Immature natural killer cell (primary cell): ENCODE data around the gene CALCOCO2. TPM values are rescaled to one million over a fixed set of nuclear protein-coding genes. Genes with fewer than 3 reads are reported as not detected.
"Not testable (repeated sequence)": the region's sequence is repeated elsewhere in the genome, so short reads cannot be mapped to it uniquely, and the experiment has no call there.

Experiments used
- DNase-seq, 3 donors: peaks; one replicate each; pipeline ENCODE4 v3.0.0; 2022; ENCODE audit warnings: mixed read lengths in 1 of 3
- H3K27ac Mint-ChIP-seq, 6 donors: one replicate each; pipeline ENCODE4 v1.8.0; 2020; ENCODE audit warnings: mixed read lengths in 6 of 6, mild to moderate bottlenecking in 5 of 6, inconsistent platforms in 4 of 6, moderate library complexity in 3 of 6
- H3K27me3 Mint-ChIP-seq, 3 donors: one replicate each; pipeline ENCODE4 v1.8.0; 2020 to 2021; ENCODE audit warnings: low read depth in 3 of 3, mild to moderate bottlenecking in 3 of 3, mixed read lengths in 3 of 3, moderate library complexity in 3 of 3, inconsistent platforms in 1 of 3
- H3K36me3 Mint-ChIP-seq, 3 donors: one replicate each; pipeline ENCODE4 v1.8.0; 2020; ENCODE audit warnings: mixed read lengths in 3 of 3, inconsistent platforms in 2 of 3, mild to moderate bottlenecking in 2 of 3
- H3K4me1 Mint-ChIP-seq, 2 donors: one replicate each; pipeline ENCODE4 v1.8.0; 2020; ENCODE audit warnings: inconsistent platforms in 2 of 2, mild to moderate bottlenecking in 2 of 2, mixed read lengths in 2 of 2, moderate library complexity in 1 of 2
- H3K4me3 Mint-ChIP-seq, 5 donors: one replicate each; pipeline ENCODE4 v1.8.0; 2020; ENCODE audit warnings: mild to moderate bottlenecking in 5 of 5, mixed read lengths in 5 of 5, inconsistent platforms in 3 of 5, moderate library complexity in 3 of 5
- H3K9me3 Mint-ChIP-seq, 6 donors: one replicate each; pipeline ENCODE4 v1.8.0; 2020; ENCODE audit warnings: mild to moderate bottlenecking in 6 of 6, mixed read lengths in 6 of 6, inconsistent platforms in 4 of 6, moderate library complexity in 3 of 6
- polyA plus RNA-seq, 3 donors: library from polyadenylated mRNA; unstranded; fragments of 300-500 nt; fragmentation: Illumina TruSeq; gene quantifications; one replicate each; pipeline ENCODE4 v1.2.3, GENCODE V29; 2021

Gene CALCOCO2
- polyA plus RNA-seq, 3 donors from 2014 or later = 164 to 267 (median 199) TPM

DNA sequence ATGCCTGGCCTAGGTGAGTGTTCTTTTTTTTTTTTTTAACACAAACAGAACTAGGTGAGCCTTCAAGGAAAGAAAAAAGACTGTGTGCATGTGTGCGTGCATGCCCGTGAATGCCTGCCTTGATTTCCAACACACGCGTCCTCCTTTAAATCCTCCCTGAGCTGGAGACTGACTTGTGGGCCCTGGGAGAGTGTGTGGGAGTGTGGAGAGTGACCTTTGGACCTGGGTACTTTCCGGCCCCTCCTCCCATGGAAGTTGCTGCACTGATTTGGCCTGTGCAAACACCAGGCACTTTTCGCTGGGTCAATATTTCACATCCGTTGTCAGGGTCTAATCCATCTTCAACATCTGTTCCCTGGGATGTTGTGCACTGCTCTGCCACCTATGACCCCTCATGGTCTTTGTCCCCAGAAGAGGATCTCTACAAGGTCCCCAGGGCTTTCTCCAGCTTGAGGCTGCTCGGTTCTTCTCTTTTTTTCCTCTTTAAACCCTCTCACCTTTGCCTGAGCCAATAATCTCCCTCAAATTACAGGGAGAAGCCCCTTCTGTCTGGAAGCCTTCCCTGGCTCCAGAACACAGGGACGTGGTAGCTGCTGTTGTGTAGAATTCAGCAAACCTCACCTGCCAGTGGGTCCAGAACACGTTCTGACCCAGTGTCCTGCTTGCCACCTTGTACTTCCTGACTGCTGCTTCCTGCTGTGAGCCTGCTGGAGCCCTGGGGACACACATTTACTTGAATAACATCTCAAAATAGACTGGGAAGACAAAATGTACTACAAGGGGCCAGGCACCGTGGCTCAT, 40.9 kb downstream of the CALCOCO2 start:
- Mint-ChIP-seq H3K27ac (no peak overlapping the region), H3K36me3 (no peaks in the 10 kb centered on the region), H3K4me1 (peaks cover 0 to 3% of the 10 kb centered on the region in 2 donors), H3K9me3 (no peaks in the 10 kb centered on the region), H3K4me3 (no peak overlapping the region), H3K27me3 (no peaks in the 10 kb centered on the region)
- no peak for DNase-seq

DNA sequence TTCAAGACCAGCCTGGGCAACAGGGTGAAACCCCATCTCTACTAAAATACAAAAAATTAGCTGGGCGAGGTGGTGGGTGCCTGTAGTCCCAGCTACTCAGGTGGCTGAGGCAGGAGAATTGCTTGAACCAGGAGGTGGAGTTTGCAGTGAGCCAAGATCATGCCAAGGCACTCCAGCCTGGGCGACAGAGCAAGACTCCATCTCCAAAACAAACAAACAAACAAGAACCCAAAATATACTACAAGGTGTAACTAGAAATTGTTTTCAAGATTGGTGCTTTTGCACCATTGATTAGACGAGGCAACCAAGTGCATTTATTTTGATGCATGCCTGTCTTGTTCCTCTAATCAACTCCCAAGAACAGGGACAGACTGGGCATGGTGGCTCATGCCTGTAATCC, 41.6 kb downstream of the CALCOCO2 start:
- H3K36me3 Mint-ChIP-seq, H3K27me3 Mint-ChIP-seq, DNase-seq, H3K27ac Mint-ChIP-seq, H3K4me1 Mint-ChIP-seq, H3K4me3 Mint-ChIP-seq, H3K9me3 Mint-ChIP-seq: not testable (repeated sequence)

DNA sequence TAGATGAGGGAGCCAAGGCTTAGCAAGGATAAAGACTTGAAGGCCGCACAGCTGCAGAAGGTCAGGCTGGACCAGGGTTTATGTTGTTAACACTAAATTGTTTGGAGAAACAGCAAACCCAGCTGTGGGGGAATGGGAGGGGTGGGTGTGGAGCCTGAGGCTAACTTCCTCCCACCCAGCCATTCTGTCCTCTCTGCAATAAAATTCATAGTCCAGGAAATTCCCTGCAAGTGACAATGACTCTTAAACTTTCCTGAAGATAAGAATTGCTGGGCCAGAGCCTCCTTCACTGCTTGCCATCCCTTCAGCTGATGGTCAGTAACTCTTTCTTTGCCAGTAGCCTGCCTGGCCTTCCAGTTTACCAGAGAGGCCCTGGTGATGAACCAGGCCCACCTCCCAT, 42.4 kb downstream of the CALCOCO2 start:
- Mint-ChIP-seq H3K27ac (no peak overlapping the region), H3K4me1 (peaks cover 0 to 3% of the 10 kb centered on the region in 2 donors), H3K36me3 (no peaks in the 10 kb centered on the region), H3K27me3 (no peaks in the 10 kb centered on the region), H3K9me3 (no peaks in the 10 kb centered on the region), H3K4me3 (no peak overlapping the region)
- DNase-seq = no peak

DNA sequence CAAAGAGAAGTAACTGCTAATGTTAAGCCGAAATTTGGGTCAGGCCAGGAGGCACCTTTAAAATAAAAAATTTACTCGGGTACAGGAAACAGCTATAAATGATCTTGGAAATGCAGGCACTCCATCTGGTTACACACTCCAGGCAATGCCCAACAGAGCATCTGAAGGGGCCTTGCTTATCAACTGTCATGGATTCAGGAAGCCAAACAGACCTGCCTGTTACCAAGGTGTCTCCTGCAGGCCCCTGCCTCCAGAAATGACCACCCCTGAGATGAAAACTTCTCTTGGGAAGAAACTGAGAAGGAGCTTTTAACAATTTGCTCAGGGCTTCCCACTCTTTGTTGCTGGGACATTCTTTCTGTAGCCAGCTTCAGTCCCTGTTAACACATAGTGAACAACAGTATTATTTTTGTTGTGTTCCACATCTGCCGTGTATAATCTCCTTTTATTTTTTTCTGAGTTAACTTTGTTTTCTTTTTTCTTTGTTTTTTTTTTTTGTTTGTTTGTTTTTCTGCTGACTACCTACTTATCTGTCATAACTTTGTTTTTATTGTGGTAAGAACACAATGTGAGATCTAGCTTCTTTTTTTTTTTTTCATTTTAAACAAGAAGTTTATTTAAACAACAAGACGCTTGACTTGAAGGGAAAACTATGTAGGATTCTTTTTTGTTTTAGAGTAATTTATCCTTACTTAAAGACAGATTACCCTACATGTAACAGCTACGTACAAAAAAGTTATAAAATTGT, 43.0 kb downstream of the CALCOCO2 start:
- H3K4me3 Mint-ChIP-seq = no peak overlapping the region
- H3K4me1 Mint-ChIP-seq = peaks cover 0 to 3% of the 10 kb centered on the region in 2 donors
- no peak for DNase-seq
- no peaks in the 10 kb centered on the region for H3K9me3 Mint-ChIP-seq
- no peaks in the 10 kb centered on the region for H3K27me3 Mint-ChIP-seq
- peak overlapping the region in 1 of 6 donors; percentile 10 for H3K27ac Mint-ChIP-seq
- H3K36me3 Mint-ChIP-seq = no peaks in the 10 kb centered on the region

DNA sequence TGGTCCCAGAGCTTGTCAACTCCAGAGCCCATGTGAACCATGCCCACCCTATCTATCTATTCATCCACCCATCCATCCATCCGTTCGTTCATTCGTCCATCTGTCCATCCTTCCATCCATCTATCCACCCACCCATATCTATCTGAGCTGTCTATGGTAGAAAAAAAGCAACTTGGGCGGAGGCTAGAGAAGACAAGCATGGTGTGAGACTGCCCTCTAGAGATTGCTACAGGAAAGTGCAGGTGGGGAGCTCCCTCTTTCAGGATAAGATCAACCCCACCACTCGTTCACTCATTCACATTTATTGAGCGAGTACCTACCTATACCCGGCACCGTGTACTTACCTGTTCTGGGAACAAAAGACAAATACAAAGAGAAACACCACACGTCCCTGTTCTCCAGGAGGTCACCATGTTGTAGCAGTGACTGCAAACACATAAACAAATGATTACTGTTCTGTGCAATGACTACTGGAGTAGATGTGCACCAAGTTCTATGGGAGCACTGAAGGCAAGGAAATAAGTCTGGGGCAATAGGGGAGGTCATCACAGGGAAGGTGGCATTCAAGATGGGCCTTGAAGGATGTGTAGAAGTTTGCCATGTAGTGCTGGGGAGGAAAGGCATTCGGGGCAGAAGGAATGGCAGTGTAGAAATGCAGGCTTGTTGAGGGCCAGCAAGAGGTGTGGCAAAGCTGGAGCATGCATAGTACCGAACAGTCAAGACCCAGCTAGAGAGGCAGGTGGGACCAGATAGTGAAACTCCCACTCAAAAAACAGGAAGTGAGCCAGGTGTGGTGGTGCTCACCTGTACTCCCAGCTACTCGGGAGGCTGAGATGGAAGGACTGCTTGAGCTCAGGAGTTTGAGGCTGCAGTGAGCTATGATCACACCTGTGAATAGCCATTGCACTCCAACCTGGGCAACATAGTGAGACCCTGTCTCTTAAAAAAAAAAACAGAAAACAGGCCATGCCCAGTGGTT, 48.4 kb downstream of the CALCOCO2 start:
- peaks cover 1 to 9% of the 10 kb centered on the region in 2 donors for H3K4me1 Mint-ChIP-seq
- no peak overlapping the region for H3K4me3 Mint-ChIP-seq
- no peaks in the 10 kb centered on the region for H3K9me3 Mint-ChIP-seq
- peaks cover 0 to 5% (median 2%) of the 10 kb centered on the region in 3 donors for H3K27me3 Mint-ChIP-seq
- H3K27ac Mint-ChIP-seq = no peak overlapping the region
- no peaks in the 10 kb centered on the region for H3K36me3 Mint-ChIP-seq
- DNase-seq = peak; percentile 60 to 72 (median 66)

DNA sequence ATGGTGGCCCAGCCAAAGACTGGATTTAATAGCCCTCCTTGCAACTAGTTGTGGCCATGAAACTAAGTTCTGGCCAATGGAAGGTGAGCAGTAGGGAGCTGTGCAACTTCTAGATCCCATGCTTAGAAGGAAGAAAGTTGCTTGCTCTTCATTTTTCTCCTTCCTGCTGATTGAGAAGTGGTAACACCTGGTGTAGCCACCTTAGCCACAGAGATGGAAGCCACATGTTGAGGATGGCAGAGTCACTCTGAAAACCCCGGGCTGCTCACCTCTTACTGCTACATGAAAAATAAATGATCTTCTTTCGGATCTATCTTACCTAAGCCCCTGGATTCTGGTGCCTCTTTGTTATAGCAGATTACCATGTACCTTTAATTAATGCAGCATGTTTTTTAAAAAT, 51.4 kb downstream of the CALCOCO2 start:
- Mint-ChIP-seq H3K36me3 (no peaks in the 10 kb centered on the region), H3K27me3 (peaks cover 0 to 5% (median 2%) of the 10 kb centered on the region in 3 donors), H3K9me3 (no peaks in the 10 kb centered on the region), H3K27ac (no peak overlapping the region), H3K4me3 (no peak overlapping the region), H3K4me1 (peaks cover 3 to 16% of the 10 kb centered on the region in 2 donors)
- peak in 1 of 3 donors; percentile 19 for DNase-seq

DNA sequence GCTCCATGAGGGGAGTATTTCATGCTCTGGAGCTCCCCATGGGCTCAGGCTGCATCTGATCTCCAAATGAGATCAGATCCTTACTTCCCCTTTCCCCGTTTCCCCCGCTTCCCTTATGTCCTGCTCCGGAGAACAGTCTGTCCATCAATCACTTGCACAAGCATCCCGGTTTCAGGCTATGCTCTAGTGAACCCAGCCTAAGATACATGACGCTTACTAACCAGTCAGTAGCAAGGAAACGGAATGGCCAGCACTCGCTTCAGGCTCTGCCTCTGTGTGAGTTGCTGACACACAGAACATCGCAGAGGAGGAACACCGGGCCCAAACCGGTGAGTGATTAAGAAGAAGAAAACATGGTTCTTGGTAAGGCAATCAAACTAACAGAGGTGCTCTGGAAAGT, 52.3 kb downstream of the CALCOCO2 start:
- no peak for DNase-seq
- H3K27ac Mint-ChIP-seq = no peak overlapping the region
- no peaks in the 10 kb centered on the region for H3K9me3 Mint-ChIP-seq
- H3K4me3 Mint-ChIP-seq = no peak overlapping the region
- H3K27me3 Mint-ChIP-seq = peaks cover 0 to 5% (median 2%) of the 10 kb centered on the region in 3 donors
- peaks cover 3 to 16% of the 10 kb centered on the region in 2 donors for H3K4me1 Mint-ChIP-seq
- no peaks in the 10 kb centered on the region for H3K36me3 Mint-ChIP-seq

DNA sequence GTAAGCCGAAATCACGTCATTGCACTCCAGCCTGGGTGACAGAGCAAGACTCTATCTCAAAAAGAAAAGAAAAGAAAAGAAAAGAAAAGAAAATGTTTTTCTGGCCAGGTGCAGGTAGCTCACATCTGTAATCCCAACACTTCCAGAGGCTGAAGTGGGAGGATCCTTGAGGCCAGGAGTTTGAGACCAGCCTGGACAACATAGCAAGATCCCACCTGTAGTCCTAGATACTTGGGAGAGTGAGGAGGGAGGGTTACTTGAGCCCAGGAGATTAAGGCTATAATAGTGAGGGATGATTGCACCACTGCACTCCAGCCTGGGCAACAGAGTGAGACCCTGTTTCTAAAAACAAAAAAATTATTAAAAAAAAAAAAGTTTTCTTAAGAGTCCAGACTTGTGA, 59.3 kb downstream of the CALCOCO2 start:
- peaks cover 22 to 31% of the 10 kb centered on the region in 2 donors for H3K4me1 Mint-ChIP-seq
- peaks cover 7 to 12% (median 9%) of the 10 kb centered on the region in 3 donors for H3K27me3 Mint-ChIP-seq
- peak overlapping the region in 2 of 5 donors; percentile 12 to 13 for H3K4me3 Mint-ChIP-seq
- no peak for DNase-seq
- H3K9me3 Mint-ChIP-seq = no peaks in the 10 kb centered on the region
- H3K36me3 Mint-ChIP-seq = no peaks in the 10 kb centered on the region
- no peak overlapping the region for H3K27ac Mint-ChIP-seq

DNA sequence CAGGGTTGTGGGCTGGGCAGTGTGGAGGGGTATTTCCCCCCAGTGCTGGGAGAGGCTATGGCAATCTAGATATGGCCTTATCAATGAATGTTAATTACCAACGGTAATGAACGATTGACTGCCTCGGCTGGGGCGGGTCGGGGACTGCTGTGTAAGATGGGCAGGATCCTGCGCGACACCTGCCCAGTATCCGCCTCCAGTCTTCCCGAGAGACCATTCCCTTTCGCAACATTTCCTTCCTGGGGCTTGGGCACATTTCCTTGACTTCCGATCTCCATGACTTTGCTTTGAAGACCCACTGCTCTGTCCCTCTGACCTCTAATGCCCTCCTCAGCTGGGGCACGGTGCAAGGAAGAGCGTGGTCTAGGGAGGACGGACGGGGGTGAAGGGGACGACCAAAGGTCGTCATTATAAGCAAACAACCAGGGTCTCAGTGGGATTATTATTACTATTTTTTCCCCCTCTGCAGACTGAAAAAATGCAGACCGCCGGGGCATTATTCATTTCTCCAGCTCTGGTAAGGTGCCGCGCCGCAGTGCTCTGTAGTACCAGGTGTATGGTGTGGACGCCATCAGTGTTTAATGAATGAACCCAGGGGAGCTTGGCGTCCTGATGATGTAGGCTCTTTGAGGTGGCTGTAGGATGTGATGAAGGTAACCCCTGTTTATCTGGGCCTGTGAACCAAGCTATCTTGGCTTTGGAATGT, 62.3 kb downstream of the CALCOCO2 start:
- H3K36me3 Mint-ChIP-seq = peaks cover 0 to 7% (median 4%) of the 10 kb centered on the region in 3 donors
- H3K4me3 Mint-ChIP-seq = peak overlapping the region; percentile 90 to 94 (median 93)
- H3K27me3 Mint-ChIP-seq = peaks cover 7 to 12% (median 11%) of the 10 kb centered on the region in 3 donors
- DNase-seq = no peak
- no peaks in the 10 kb centered on the region for H3K9me3 Mint-ChIP-seq
- peak overlapping the region; percentile 94 to 98 (median 96) for H3K27ac Mint-ChIP-seq
- peaks cover 24 to 31% of the 10 kb centered on the region in 2 donors for H3K4me1 Mint-ChIP-seq

DNA sequence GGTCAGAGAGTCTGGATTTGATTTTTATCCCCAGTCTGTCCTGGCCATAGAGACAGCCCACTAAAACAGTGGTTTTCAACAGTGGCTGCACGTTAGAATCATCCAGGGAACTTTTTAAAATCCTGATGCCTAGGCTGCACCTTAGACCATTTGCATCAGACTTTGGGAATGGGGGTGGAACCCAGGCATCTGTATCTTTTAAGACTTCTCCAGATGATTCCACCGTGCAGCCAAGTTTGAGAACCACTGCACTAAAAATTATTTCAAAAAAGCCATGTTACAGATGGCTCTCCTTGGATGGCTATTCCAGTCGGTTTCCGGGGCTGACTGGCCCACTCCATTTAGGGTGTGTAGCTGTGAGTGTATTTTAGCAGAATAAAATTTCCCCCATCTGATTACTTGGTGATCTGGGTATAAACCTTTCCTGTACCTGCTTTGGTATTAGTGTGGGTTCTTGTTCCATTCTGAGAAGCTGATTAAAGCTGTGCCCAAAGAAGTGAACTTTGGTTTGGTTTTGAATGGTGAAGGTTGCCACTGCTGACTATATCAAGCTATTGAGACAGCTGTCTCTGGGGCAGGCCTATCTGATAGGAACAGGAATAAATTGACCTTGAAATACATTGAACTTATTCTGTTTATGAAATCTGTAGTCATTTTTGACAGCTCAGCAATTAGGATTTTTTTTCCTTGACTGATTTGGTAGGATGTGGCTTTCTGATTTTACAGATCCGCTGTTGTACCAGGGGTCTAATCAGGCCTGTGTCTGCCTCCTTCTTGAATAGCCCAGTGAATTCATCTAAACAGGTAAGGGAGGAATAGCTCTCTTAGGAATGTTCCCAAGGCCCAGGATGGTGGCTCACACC, 63.0 kb downstream of the CALCOCO2 start:
- H3K4me3 Mint-ChIP-seq = peak overlapping the region; percentile 90 to 94 (median 93)
- peaks cover 24 to 31% of the 10 kb centered on the region in 2 donors for H3K4me1 Mint-ChIP-seq
- H3K27me3 Mint-ChIP-seq = peaks cover 7 to 12% (median 11%) of the 10 kb centered on the region in 3 donors
- peaks cover 0 to 7% (median 4%) of the 10 kb centered on the region in 3 donors for H3K36me3 Mint-ChIP-seq
- no peak for DNase-seq
- peak overlapping the region; percentile 94 to 98 (median 96) for H3K27ac Mint-ChIP-seq
- H3K9me3 Mint-ChIP-seq = no peaks in the 10 kb centered on the region

DNA sequence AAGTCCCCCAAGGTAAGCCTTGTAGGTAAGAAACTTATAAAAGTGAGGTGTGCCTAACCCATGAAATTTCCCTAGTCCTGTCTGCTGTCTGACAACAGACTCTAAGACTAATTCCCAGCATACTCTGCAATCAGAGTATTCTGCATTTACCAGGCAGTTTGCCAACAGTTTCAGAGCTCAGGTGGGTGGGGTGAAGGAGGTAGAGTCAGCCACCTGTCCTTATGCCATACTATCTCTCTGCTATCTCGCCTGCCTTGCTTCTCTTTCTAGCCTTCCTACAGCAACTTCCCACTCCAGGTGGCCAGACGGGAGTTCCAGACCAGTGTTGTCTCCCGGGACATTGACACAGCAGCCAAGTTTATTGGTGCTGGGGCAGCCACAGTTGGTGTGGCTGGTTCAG, 64.1 kb downstream of the CALCOCO2 start:
- peaks cover 24 to 31% of the 10 kb centered on the region in 2 donors for H3K4me1 Mint-ChIP-seq
- H3K36me3 Mint-ChIP-seq = peaks cover 0 to 7% (median 4%) of the 10 kb centered on the region in 3 donors
- H3K27ac Mint-ChIP-seq = peak overlapping the region in 2 of 6 donors; percentile 30 to 36
- H3K27me3 Mint-ChIP-seq = peaks cover 7 to 12% (median 11%) of the 10 kb centered on the region in 3 donors
- H3K4me3 Mint-ChIP-seq = peak overlapping the region in 1 of 5 donors; percentile 14
- no peak for DNase-seq
- no peaks in the 10 kb centered on the region for H3K9me3 Mint-ChIP-seq

DNA sequence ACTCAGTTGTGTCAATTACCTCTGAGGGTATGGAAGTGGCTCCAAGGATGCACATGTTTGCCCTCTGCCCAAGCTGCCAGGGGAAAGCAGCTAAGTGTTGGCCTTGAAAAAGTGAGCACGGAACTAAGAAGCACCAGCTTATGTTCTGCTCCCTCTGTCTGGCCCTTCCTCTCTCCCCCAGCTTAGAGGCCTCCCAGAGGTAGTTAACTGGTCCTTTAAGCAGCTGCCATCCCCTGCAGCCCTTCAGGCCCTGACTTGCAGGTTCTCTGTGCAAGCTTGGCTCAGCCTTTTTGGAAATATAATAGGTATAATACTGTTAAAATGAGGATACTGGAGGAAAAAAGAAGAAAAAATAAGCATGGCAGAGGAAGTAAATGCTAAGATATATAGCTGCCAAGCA, 70.4 kb downstream of the CALCOCO2 start:
- Mint-ChIP-seq H3K36me3 (peaks cover 0 to 4% (median 3%) of the 10 kb centered on the region in 3 donors), H3K27me3 (peaks cover 0 to 7% (median 2%) of the 10 kb centered on the region in 3 donors), H3K9me3 (no peaks in the 10 kb centered on the region), H3K27ac (no peak overlapping the region), H3K4me1 (no peaks in the 10 kb centered on the region), H3K4me3 (no peak overlapping the region)
- DNase-seq = no peak
